Neural cell (in vitro differentiated cells): ENCODE data around the gene ERC2.

Source experiments
- EP300 ChIP-seq: fragments of 450-650 bp; conservative IDR thresholded peaks from 2 replicates; pipeline ENCODE4 v1.6.1; 2014; ENCODE audit warnings: antibody characterized with exemption, mild to moderate bottlenecking, moderate library complexity; ENCODE audit not compliant: poor library complexity, severe bottlenecking
- EZH2 ChIP-seq: fragments of 200-600, 300-800 bp; shearing (Covaris generic), sonication (generic); IDR thresholded peaks from 2 replicates; pipeline ENCODE4 v1.6.1; 2014; ENCODE audit warnings: antibody characterized with exemption, low read length, borderline replicate concordance, mild to moderate bottlenecking; ENCODE audit not compliant: insufficient read depth, poor library complexity, severe bottlenecking
- MXI1 ChIP-seq: fragments of 450-650 bp; conservative IDR thresholded peaks from 2 replicates; pipeline ENCODE4 v1.6.1; 2014; ENCODE audit warnings: antibody characterized with exemption, mild to moderate bottlenecking; ENCODE audit not compliant: poor library complexity, severe bottlenecking
- POLR2AphosphoS5 ChIP-seq: IDR thresholded peaks from 2 replicates; pipeline ENCODE4 v1.6.1; 2012
- RAD21 ChIP-seq: fragments of 450-650 bp; conservative IDR thresholded peaks from 2 replicates; pipeline ENCODE4 v1.6.1; 2014; ENCODE audit warnings: antibody characterized with exemption, mild to moderate bottlenecking, moderate library complexity
- SMC3 ChIP-seq: fragments of 450-650 bp; conservative IDR thresholded peaks from 2 replicates; pipeline ENCODE4 v1.6.1; 2014; ENCODE audit warnings: antibody characterized with exemption, mild to moderate bottlenecking, moderate library complexity; ENCODE audit not compliant: poor library complexity
- TAF1 ChIP-seq: IDR thresholded peaks from 2 replicates; pipeline ENCODE4 v1.6.1; 2012; ENCODE audit warnings: low read depth
- TF ChIP-seq, protein P1 (sequence below): fragments of 450-650 bp; IDR thresholded peaks from 2 replicates; pipeline ENCODE4 v1.5.1; 2014; ENCODE audit warnings: antibody characterized with exemption, mild to moderate bottlenecking, moderate library complexity; ENCODE audit not compliant: poor library complexity, severe bottlenecking
- TF ChIP-seq, protein P2 (sequence below): IDR thresholded peaks from 2 replicates; pipeline ENCODE4 v1.6.1; 2012; ENCODE audit warnings: borderline replicate concordance

GRCh38 chr3:55797775-55798174 lies 670.5 kb downstream of the ERC2 start:
- TF ChIP-seq, protein P1, sequence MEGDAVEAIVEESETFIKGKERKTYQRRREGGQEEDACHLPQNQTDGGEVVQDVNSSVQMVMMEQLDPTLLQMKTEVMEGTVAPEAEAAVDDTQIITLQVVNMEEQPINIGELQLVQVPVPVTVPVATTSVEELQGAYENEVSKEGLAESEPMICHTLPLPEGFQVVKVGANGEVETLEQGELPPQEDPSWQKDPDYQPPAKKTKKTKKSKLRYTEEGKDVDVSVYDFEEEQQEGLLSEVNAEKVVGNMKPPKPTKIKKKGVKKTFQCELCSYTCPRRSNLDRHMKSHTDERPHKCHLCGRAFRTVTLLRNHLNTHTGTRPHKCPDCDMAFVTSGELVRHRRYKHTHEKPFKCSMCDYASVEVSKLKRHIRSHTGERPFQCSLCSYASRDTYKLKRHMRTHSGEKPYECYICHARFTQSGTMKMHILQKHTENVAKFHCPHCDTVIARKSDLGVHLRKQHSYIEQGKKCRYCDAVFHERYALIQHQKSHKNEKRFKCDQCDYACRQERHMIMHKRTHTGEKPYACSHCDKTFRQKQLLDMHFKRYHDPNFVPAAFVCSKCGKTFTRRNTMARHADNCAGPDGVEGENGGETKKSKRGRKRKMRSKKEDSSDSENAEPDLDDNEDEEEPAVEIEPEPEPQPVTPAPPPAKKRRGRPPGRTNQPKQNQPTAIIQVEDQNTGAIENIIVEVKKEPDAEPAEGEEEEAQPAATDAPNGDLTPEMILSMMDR, result no peak
- TF ChIP-seq SMC3 (no peak), EZH2 (no peak), RAD21 (no peak), POLR2AphosphoS5 (no peak), EP300 (no peak), TAF1 (no peak), MXI1 (no peak)
- TF ChIP-seq, protein P2, sequence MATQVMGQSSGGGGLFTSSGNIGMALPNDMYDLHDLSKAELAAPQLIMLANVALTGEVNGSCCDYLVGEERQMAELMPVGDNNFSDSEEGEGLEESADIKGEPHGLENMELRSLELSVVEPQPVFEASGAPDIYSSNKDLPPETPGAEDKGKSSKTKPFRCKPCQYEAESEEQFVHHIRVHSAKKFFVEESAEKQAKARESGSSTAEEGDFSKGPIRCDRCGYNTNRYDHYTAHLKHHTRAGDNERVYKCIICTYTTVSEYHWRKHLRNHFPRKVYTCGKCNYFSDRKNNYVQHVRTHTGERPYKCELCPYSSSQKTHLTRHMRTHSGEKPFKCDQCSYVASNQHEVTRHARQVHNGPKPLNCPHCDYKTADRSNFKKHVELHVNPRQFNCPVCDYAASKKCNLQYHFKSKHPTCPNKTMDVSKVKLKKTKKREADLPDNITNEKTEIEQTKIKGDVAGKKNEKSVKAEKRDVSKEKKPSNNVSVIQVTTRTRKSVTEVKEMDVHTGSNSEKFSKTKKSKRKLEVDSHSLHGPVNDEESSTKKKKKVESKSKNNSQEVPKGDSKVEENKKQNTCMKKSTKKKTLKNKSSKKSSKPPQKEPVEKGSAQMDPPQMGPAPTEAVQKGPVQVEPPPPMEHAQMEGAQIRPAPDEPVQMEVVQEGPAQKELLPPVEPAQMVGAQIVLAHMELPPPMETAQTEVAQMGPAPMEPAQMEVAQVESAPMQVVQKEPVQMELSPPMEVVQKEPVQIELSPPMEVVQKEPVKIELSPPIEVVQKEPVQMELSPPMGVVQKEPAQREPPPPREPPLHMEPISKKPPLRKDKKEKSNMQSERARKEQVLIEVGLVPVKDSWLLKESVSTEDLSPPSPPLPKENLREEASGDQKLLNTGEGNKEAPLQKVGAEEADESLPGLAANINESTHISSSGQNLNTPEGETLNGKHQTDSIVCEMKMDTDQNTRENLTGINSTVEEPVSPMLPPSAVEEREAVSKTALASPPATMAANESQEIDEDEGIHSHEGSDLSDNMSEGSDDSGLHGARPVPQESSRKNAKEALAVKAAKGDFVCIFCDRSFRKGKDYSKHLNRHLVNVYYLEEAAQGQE, result no peak
